Neural cell (in vitro differentiated cells): ENCODE results near the gene STPG2. TPM values are rescaled to one million over a fixed set of nuclear protein-coding genes. Genes with fewer than 3 reads are reported as not detected.

Experiments used
- H2AFZ ChIP-seq: fragments of 200-600, 300-800 bp; sonication (generic), shearing (Covaris generic); 2 replicates; pipeline ENCODE4 v1.6.0; 2014; ENCODE audit warnings: low read depth, mild to moderate bottlenecking, antibody characterized with exemption, low read length, moderate library complexity
- H3F3A ChIP-seq: fragments of 200-600 bp; shearing (Covaris generic); 2 replicates; pipeline ENCODE4 v1.6.1; 2016; ENCODE audit warnings: mild to moderate bottlenecking, moderate library complexity, mixed read lengths, antibody characterized with exemption, low read length; ENCODE audit not compliant: insufficient read depth, poor library complexity, severe bottlenecking
- H3K27ac ChIP-seq: fragments of 200-600, 300-800 bp; sonication (generic), shearing (Covaris generic); 2 replicates; pipeline ENCODE4 v1.5.1; 2014; ENCODE audit warnings: mild to moderate bottlenecking, low read length, moderate library complexity
- H3K27me3 ChIP-seq: fragments of 300-800, 200-600 bp; sonication (generic), shearing (Covaris generic); 2 replicates; pipeline ENCODE4 v1.6.0; 2014; ENCODE audit warnings: mild to moderate bottlenecking, low read depth, low read length, moderate library complexity; ENCODE audit not compliant: insufficient read depth
- H3K36me3 ChIP-seq: fragments of 300-800, 200-600 bp; sonication (generic), shearing (Covaris generic); 2 replicates; pipeline ENCODE4 v1.5.1; 2014; ENCODE audit warnings: mild to moderate bottlenecking, antibody characterized with exemption, low read length, moderate library complexity; ENCODE audit not compliant: insufficient read depth
- H3K4me2 ChIP-seq: fragments of 300-800, 200-600 bp; sonication (generic), shearing (Covaris generic); 2 replicates; pipeline ENCODE4 v1.6.0; 2014; ENCODE audit warnings: mild to moderate bottlenecking, low read length
- H3K4me3 ChIP-seq: fragments of 300-800, 200-600 bp; sonication (generic), shearing (Covaris generic); 2 replicates; pipeline ENCODE4 v1.5.1; 2014; ENCODE audit warnings: mild to moderate bottlenecking, low read length, moderate library complexity
- H3K79me2 ChIP-seq: fragments of 200-600 bp; shearing (Covaris generic); replicated peaks from 2 replicates; pipeline ENCODE4 v1.6.0; 2014; ENCODE audit warnings: mild to moderate bottlenecking, low read length, moderate library complexity; ENCODE audit not compliant: insufficient read depth
- H3K9ac ChIP-seq: fragments of 300-800, 200-600 bp; sonication (generic), shearing (Covaris generic); 2 replicates; pipeline ENCODE4 v1.6.1; 2016; ENCODE audit warnings: mild to moderate bottlenecking, low read length, mixed read lengths
- H3K9me2 ChIP-seq: fragments of 200-600 bp; shearing (Covaris generic); 2 replicates; pipeline ENCODE4 v1.6.1; 2016; ENCODE audit warnings: mild to moderate bottlenecking, low read length, mixed read lengths; ENCODE audit not compliant: insufficient read depth
- H3K9me3 ChIP-seq: fragments of 200-600, 300-800 bp; sonication (generic), shearing (Covaris generic); 2 replicates; pipeline ENCODE4 v1.6.1; 2016; ENCODE audit warnings: mild to moderate bottlenecking, mixed run types, low read length, moderate library complexity, mixed read lengths
- H4K20me1 ChIP-seq: fragments of 200-600 bp; shearing (Covaris generic); 2 replicates; pipeline ENCODE4 v1.6.1; 2016; ENCODE audit warnings: mild to moderate bottlenecking, mixed run types; ENCODE audit not compliant: insufficient read depth
- EP300 ChIP-seq: fragments of 450-650 bp; conservative IDR thresholded peaks from 2 replicates; pipeline ENCODE4 v1.6.1; 2014; ENCODE audit warnings: antibody characterized with exemption, mild to moderate bottlenecking, moderate library complexity; ENCODE audit not compliant: poor library complexity, severe bottlenecking
- EZH2 ChIP-seq: fragments of 200-600, 300-800 bp; shearing (Covaris generic), sonication (generic); IDR thresholded peaks from 2 replicates; pipeline ENCODE4 v1.6.1; 2014; ENCODE audit warnings: antibody characterized with exemption, low read length, borderline replicate concordance, mild to moderate bottlenecking; ENCODE audit not compliant: insufficient read depth, poor library complexity, severe bottlenecking
- MXI1 ChIP-seq: fragments of 450-650 bp; conservative IDR thresholded peaks from 2 replicates; pipeline ENCODE4 v1.6.1; 2014; ENCODE audit warnings: antibody characterized with exemption, mild to moderate bottlenecking; ENCODE audit not compliant: poor library complexity, severe bottlenecking
- POLR2AphosphoS5 ChIP-seq: IDR thresholded peaks from 2 replicates; pipeline ENCODE4 v1.6.1; 2012
- RAD21 ChIP-seq: fragments of 450-650 bp; conservative IDR thresholded peaks from 2 replicates; pipeline ENCODE4 v1.6.1; 2014; ENCODE audit warnings: antibody characterized with exemption, mild to moderate bottlenecking, moderate library complexity
- SMC3 ChIP-seq: fragments of 450-650 bp; conservative IDR thresholded peaks from 2 replicates; pipeline ENCODE4 v1.6.1; 2014; ENCODE audit warnings: antibody characterized with exemption, mild to moderate bottlenecking, moderate library complexity; ENCODE audit not compliant: poor library complexity
- TAF1 ChIP-seq: IDR thresholded peaks from 2 replicates; pipeline ENCODE4 v1.6.1; 2012; ENCODE audit warnings: low read depth
- polyA plus RNA-seq: library from polyadenylated mRNA; depleted of rRNA; stranded (reverse); fragments of >200 nt; gene quantifications from 2 replicates; pipeline ENCODE4 v1.2.3, GENCODE V29; 2014
- TF ChIP-seq, protein P1 (sequence below): IDR thresholded peaks from 2 replicates; pipeline ENCODE4 v1.6.1; 2012; ENCODE audit warnings: borderline replicate concordance
- TF ChIP-seq, protein P2 (sequence below): fragments of 450-650 bp; IDR thresholded peaks from 2 replicates; pipeline ENCODE4 v1.5.1; 2014; ENCODE audit warnings: antibody characterized with exemption, mild to moderate bottlenecking, moderate library complexity; ENCODE audit not compliant: poor library complexity, severe bottlenecking

STPG2 gene
- polyA plus RNA-seq, 1 donor from 2014 or later: not detected

DNA sequence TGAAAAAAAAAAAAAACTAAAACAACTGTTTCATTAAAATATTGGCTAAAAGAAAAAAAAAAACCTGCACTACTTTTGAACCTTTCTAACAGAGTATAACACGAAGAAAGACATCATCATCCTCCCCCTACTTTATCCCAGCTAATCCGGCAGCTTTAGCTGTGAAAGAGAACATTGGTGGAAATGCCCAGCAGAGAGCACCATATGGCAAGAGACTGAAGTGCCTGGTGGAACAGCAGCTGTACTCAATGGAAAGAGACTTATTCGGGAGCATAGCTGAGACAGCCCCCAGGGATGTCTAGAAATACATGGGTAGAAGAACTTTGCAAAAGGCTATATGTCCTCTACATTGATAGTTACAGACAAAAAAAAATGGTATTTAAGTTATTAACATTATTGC, 30.3 kb downstream of the STPG2 start:
- Histone ChIP-seq H3K9ac (no peak overlapping the region), H3K36me3 (no peaks in the 10 kb centered on the region), H3K9me3 (peaks cover 5% of the 10 kb centered on the region), H3F3A (no peaks in the 10 kb centered on the region), H3K27me3 (no peaks in the 10 kb centered on the region), H3K9me2 (no peaks in the 10 kb centered on the region), H3K79me2 (no peaks in the 10 kb centered on the region), H3K27ac (no peak overlapping the region), H3K4me2 (no peak overlapping the region), H3K4me3 (no peak overlapping the region), H2AFZ (no peak overlapping the region), H4K20me1 (no peaks in the 10 kb centered on the region)
- peak; percentile 39 for TF ChIP-seq RAD21
- no peak for TF ChIP-seq SMC3

DNA sequence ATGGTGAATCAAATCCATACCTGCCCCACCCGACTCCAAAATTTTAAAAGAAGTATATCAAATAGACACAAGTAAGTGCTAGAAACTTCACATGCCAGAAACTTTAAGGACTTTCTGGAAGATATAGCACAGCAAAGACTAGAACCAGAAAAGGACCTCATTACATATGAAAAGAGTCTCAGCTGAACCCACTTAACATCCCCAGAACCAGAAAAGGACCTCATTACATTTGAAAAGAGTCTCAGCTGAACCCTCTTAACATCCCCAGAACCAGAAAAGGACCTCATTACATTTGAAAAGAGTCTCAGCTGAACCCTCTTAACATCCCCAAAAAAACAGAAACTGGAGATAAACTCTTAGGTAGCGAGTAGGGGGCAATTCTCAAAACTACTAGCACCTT, 32.3 kb downstream of the STPG2 start:
- H3K4me3 ChIP-seq: no peak overlapping the region
- no peaks in the 10 kb centered on the region for H3K27me3 ChIP-seq
- H3K79me2 ChIP-seq: no peaks in the 10 kb centered on the region
- no peaks in the 10 kb centered on the region for H4K20me1 ChIP-seq
- no peak overlapping the region for H2AFZ ChIP-seq
- H3F3A ChIP-seq: no peaks in the 10 kb centered on the region
- H3K4me2 ChIP-seq: no peak overlapping the region
- TF ChIP-seq RAD21 (no peak), MXI1 (no peak), SMC3 (no peak)
- no peak overlapping the region for H3K9ac ChIP-seq
- H3K36me3 ChIP-seq: no peaks in the 10 kb centered on the region
- H3K9me3 ChIP-seq: no peaks in the 10 kb centered on the region
- no peaks in the 10 kb centered on the region for H3K9me2 ChIP-seq
- no peak overlapping the region for H3K27ac ChIP-seq

DNA sequence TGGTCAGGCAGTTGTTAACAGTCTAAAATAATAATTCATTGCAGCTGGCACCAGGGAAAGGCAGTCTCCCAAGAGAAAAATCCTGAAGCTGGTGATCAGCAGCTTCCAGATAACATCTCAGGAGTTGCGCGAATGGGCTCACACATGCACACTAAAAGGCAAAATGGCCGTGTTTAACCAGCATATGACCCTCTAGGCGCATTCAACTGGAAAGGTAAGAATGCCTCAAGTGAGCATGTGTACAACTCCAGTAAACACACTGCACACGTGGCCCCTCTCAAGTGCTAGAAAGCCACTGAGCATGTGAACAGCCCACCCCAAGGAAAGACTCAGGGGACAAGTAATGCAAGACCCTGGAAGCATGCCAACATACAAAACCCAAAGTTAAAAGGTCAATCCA, 33.1 kb downstream of the STPG2 start:
- H2AFZ ChIP-seq: no peak overlapping the region
- no peak overlapping the region for H3K4me2 ChIP-seq
- no peaks in the 10 kb centered on the region for H3K79me2 ChIP-seq
- H3K9ac ChIP-seq: no peak overlapping the region
- H3K9me3 ChIP-seq: no peaks in the 10 kb centered on the region
- H3F3A ChIP-seq: no peaks in the 10 kb centered on the region
- H3K27ac ChIP-seq: no peak overlapping the region
- H4K20me1 ChIP-seq: no peaks in the 10 kb centered on the region
- H3K9me2 ChIP-seq: no peaks in the 10 kb centered on the region
- no peak overlapping the region for H3K4me3 ChIP-seq
- H3K36me3 ChIP-seq: no peaks in the 10 kb centered on the region
- H3K27me3 ChIP-seq: no peaks in the 10 kb centered on the region
- no peak for TF ChIP-seq TAF1
- TF ChIP-seq, protein P1, sequence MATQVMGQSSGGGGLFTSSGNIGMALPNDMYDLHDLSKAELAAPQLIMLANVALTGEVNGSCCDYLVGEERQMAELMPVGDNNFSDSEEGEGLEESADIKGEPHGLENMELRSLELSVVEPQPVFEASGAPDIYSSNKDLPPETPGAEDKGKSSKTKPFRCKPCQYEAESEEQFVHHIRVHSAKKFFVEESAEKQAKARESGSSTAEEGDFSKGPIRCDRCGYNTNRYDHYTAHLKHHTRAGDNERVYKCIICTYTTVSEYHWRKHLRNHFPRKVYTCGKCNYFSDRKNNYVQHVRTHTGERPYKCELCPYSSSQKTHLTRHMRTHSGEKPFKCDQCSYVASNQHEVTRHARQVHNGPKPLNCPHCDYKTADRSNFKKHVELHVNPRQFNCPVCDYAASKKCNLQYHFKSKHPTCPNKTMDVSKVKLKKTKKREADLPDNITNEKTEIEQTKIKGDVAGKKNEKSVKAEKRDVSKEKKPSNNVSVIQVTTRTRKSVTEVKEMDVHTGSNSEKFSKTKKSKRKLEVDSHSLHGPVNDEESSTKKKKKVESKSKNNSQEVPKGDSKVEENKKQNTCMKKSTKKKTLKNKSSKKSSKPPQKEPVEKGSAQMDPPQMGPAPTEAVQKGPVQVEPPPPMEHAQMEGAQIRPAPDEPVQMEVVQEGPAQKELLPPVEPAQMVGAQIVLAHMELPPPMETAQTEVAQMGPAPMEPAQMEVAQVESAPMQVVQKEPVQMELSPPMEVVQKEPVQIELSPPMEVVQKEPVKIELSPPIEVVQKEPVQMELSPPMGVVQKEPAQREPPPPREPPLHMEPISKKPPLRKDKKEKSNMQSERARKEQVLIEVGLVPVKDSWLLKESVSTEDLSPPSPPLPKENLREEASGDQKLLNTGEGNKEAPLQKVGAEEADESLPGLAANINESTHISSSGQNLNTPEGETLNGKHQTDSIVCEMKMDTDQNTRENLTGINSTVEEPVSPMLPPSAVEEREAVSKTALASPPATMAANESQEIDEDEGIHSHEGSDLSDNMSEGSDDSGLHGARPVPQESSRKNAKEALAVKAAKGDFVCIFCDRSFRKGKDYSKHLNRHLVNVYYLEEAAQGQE: no peak

DNA sequence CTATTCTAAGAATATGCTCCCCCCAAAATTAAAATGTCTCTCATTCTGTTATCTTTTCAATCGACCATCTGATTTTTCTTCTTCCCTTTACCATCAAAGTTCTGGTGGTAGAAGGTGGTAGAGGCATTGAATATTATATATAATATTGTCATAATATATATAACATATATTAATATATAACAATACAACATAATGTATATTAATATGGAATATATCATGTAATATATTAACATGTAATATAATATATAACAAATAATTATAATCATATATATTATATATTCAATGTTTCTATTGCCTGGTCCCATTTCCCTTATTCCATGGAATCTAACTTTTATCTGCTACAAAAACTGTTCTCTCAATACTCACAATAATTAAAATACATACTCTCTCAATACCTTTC, 40.6 kb downstream of the STPG2 start:
- Histone ChIP-seq H3K79me2 (no peaks in the 10 kb centered on the region), H3K36me3 (no peaks in the 10 kb centered on the region), H3K9me2 (no peaks in the 10 kb centered on the region), H3K27ac (no peak overlapping the region), H3K4me2 (no peak overlapping the region), H3K4me3 (no peak overlapping the region), H3F3A (no peaks in the 10 kb centered on the region), H3K9me3 (no peaks in the 10 kb centered on the region), H3K27me3 (no peaks in the 10 kb centered on the region), H4K20me1 (no peaks in the 10 kb centered on the region), H3K9ac (no peak overlapping the region), H2AFZ (no peak overlapping the region)
- TF ChIP-seq RAD21 (no peak), POLR2AphosphoS5 (no peak), MXI1 (no peak), TAF1 (no peak), EP300 (no peak), SMC3 (no peak), EZH2 (no peak)
- TF ChIP-seq, protein P1: no peak
- TF ChIP-seq, protein P2, sequence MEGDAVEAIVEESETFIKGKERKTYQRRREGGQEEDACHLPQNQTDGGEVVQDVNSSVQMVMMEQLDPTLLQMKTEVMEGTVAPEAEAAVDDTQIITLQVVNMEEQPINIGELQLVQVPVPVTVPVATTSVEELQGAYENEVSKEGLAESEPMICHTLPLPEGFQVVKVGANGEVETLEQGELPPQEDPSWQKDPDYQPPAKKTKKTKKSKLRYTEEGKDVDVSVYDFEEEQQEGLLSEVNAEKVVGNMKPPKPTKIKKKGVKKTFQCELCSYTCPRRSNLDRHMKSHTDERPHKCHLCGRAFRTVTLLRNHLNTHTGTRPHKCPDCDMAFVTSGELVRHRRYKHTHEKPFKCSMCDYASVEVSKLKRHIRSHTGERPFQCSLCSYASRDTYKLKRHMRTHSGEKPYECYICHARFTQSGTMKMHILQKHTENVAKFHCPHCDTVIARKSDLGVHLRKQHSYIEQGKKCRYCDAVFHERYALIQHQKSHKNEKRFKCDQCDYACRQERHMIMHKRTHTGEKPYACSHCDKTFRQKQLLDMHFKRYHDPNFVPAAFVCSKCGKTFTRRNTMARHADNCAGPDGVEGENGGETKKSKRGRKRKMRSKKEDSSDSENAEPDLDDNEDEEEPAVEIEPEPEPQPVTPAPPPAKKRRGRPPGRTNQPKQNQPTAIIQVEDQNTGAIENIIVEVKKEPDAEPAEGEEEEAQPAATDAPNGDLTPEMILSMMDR: no peak
